ENCODE measurements around the gene GRIN1. TPM values are rescaled to one million over a fixed set of nuclear protein-coding genes. Genes with fewer than 3 reads are reported as not detected.

Gene GRIN1
- total and polyA plus RNA-seq, 8 donors = 0.25 to 0.55 (median 0.31) TPM; not detected in 5

GRCh38 chr9:137180491-137180890 is 41.5 kb downstream of the GRIN1 start:
- Histone ChIP-seq H3K27me3 (no peaks in the 10 kb centered on the region), H3K9me3 (no peaks in the 10 kb centered on the region), H3K27ac (no peak overlapping the region), H3K4me3 (no peak overlapping the region), H3K4me1 (peaks cover 0 to 22% (median 10%) of the 10 kb centered on the region in 4 donors), H3K36me3 (peaks cover 71 to 90% (median 81%) of the 10 kb centered on the region in 4 donors)
- 89 to 96% (median 93%) methylated on average over 3 to 20 of the region's 20 CpGs for WGBS, 5 donors
- intact Hi-C loops (cut with DNase I; ENCODE audit: low total_unique reads) = loop anchor here (10.0 kb wide), 2 partner anchors 54 to 66 kb away; partner anchors contain the start of genes DPP7 and SLC34A3
- no peak for TF ChIP-seq POLR2AphosphoS5 (IDR thresholded peaks at IDR 0.05)
- TF ChIP-seq EP300 (IDR thresholded peaks at IDR 0.05) = no peak
- no peak for TF ChIP-seq POLR2A (IDR thresholded peaks at IDR 0.05)
- no peak for TF ChIP-seq CTCF (IDR thresholded peaks at IDR 0.05)
- DNase-seq = no peak

GRCh38 chr9:137181680-137182079 is 42.7 kb downstream of the GRIN1 start:
- DNase-seq = no peak
- 91 to 95% (median 94%) methylated on average over 20 to 22 of the region's 22 CpGs for WGBS, 5 donors
- Histone ChIP-seq H3K27me3 (no peaks in the 10 kb centered on the region), H3K36me3 (peaks cover 76 to 98% (median 93%) of the 10 kb centered on the region in 4 donors), H3K4me1 (peaks cover 5 to 23% (median 18%) of the 10 kb centered on the region in 4 donors), H3K27ac (no peak overlapping the region), H3K9me3 (no peaks in the 10 kb centered on the region), H3K4me3 (no peak overlapping the region)
- TF ChIP-seq EP300 (IDR thresholded peaks at IDR 0.05) (no peak), POLR2AphosphoS5 (IDR thresholded peaks at IDR 0.05) (no peak), CTCF (IDR thresholded peaks at IDR 0.05) (no peak), POLR2A (IDR thresholded peaks at IDR 0.05) (no peak)
- intact Hi-C loops (cut with DNase I; ENCODE audit: low total_unique reads) = loop anchor here (10.0 kb wide), 2 partner anchors 53 to 67 kb away; partner anchors contain the start of genes DPP7 and SLC34A3

GRCh38 chr9:137182836-137183235 is 43.9 kb downstream of the GRIN1 start:
- intact Hi-C loops (cut with DNase I; ENCODE audit: low total_unique reads) = loop anchor here (10.0 kb wide), 2 partner anchors 52 to 68 kb away; partner anchors contain the start of genes DPP7 and SLC34A3
- no peak for TF ChIP-seq CTCF (IDR thresholded peaks at IDR 0.05)
- no peak for TF ChIP-seq EP300 (IDR thresholded peaks at IDR 0.05)
- no peak for TF ChIP-seq POLR2A (IDR thresholded peaks at IDR 0.05)
- TF ChIP-seq POLR2AphosphoS5 (IDR thresholded peaks at IDR 0.05) = no peak
- DNase-seq = no peak
- Histone ChIP-seq H3K4me1 (peaks cover 17 to 34% (median 29%) of the 10 kb centered on the region in 4 donors), H3K9me3 (no peaks in the 10 kb centered on the region), H3K36me3 (peaks cover 76 to 97% (median 91%) of the 10 kb centered on the region in 4 donors), H3K27ac (no peak overlapping the region), H3K4me3 (no peak overlapping the region), H3K27me3 (no peaks in the 10 kb centered on the region)
- WGBS, 5 donors = 88 to 94% (median 90%) methylated on average over 16 to 17 of the region's 17 CpGs

- Histone ChIP-seq H3K4me1 (peaks cover 18 to 39% (median 34%) of the 10 kb centered on the region in 4 donors), H3K4me3 (no peak overlapping the region), H3K27ac (no peak overlapping the region), H3K9me3 (no peaks in the 10 kb centered on the region), H3K36me3 (peaks cover 66 to 84% (median 79%) of the 10 kb centered on the region in 4 donors), H3K27me3 (no peaks in the 10 kb centered on the region)
- TF ChIP-seq POLR2A (IDR thresholded peaks at IDR 0.05) (no peak), CTCF (IDR thresholded peaks at IDR 0.05) (no peak), EP300 (IDR thresholded peaks at IDR 0.05) (no peak), POLR2AphosphoS5 (IDR thresholded peaks at IDR 0.05) (no peak)
- intact Hi-C loops (cut with DNase I; ENCODE audit: low total_unique reads) = loop anchor here (10.0 kb wide), 2 partner anchors 51 to 69 kb away; partner anchors contain the start of genes DPP7 and SLC34A3
- DNase-seq = no peak
- 89 to 97% (median 95%) methylated on average over 21 to 27 of the region's 27 CpGs for WGBS, 5 donors
These were observed 45.1 kb downstream of the GRIN1 start for GRCh38 chr9:137183980-137184595.
